Neuronal stem cell (in vitro differentiated cells): ENCODE data around the gene SYT1.
A peak's percentile ranks its signal among the peaks of the same experiment; 100 is the strongest.
"Not testable (repeated sequence)": the region's sequence is repeated elsewhere in the genome, so short reads cannot be mapped to it uniquely, and the experiment has no call there.

Experiments used
- DNase-seq: peaks from one replicate; pipeline ENCODE4 v3.0.0-alpha.2; 2013; ENCODE audit warnings: low spot score
- H2AFZ ChIP-seq: one replicate; pipeline ENCODE4 v1.6.1; 2013; ENCODE audit warnings: mild to moderate bottlenecking, low read length, inconsistent platforms
- H2AK5ac ChIP-seq: 2 replicates; pipeline ENCODE4 v1.6.1; 2013; ENCODE audit warnings: low read depth, mild to moderate bottlenecking, inconsistent platforms, low read length, moderate library complexity, mixed read lengths
- H2BK120ac ChIP-seq: 2 replicates; pipeline ENCODE4 v1.6.1; 2013; ENCODE audit warnings: low read depth, mild to moderate bottlenecking, inconsistent platforms, low read length, moderate library complexity, mixed read lengths
- H2BK12ac ChIP-seq: one replicate; pipeline ENCODE4 v1.6.1; 2013; ENCODE audit warnings: low read length, inconsistent platforms
- H2BK15ac ChIP-seq: 2 replicates; pipeline ENCODE4 v1.6.1; 2013; ENCODE audit warnings: mild to moderate bottlenecking, low read length, inconsistent platforms, mixed read lengths
- H2BK5ac ChIP-seq: one replicate; pipeline ENCODE4 v1.6.1; 2013; ENCODE audit warnings: inconsistent platforms, mild to moderate bottlenecking, low read length, moderate library complexity
- H3K14ac ChIP-seq: one replicate; pipeline ENCODE4 v1.6.1; 2013; ENCODE audit warnings: low read length, inconsistent platforms
- H3K18ac ChIP-seq: 2 replicates; pipeline ENCODE4 v1.6.1; 2013; ENCODE audit warnings: low read length, inconsistent platforms
- H3K23ac ChIP-seq: 2 replicates; pipeline ENCODE4 v1.6.1; 2013; ENCODE audit warnings: low read depth, mild to moderate bottlenecking, mixed read lengths, low read length, inconsistent platforms; ENCODE audit not compliant: poor library complexity
- H3K27ac ChIP-seq: replicated peaks from 3 replicates; pipeline ENCODE4 v1.5.1; 2013; ENCODE audit warnings: low read length, inconsistent platforms
- H3K27me3 ChIP-seq, 3 experiments: 2 replicates each; pipeline ENCODE4 v1.6.1; 2013; ENCODE audit warnings: low read length in 3 of 3, mild to moderate bottlenecking in 2 of 3, inconsistent platforms in 1 of 3, low read depth in 1 of 3, mixed read lengths in 1 of 3, moderate library complexity in 1 of 3; ENCODE audit not compliant: control insufficient read depth in 3 of 3, insufficient read depth in 3 of 3
- H3K36me3 ChIP-seq, 2 donors: replicated peaks in 1 of 2; 2 replicates each; pipeline ENCODE4 v1.6.1; 2013; ENCODE audit warnings: low read length in 2 of 2; ENCODE audit not compliant: control insufficient read depth in 2 of 2, insufficient read depth in 2 of 2
- H3K4ac ChIP-seq: 2 replicates; pipeline ENCODE4 v1.6.1; 2013; ENCODE audit warnings: inconsistent platforms, mild to moderate bottlenecking, low read length, moderate library complexity
- H3K4me1 ChIP-seq, 2 donors: 1 replicate in 1 of 2; 2 replicates in 1 of 2; pipeline ENCODE4 v1.6.1; 2013; ENCODE audit warnings: low read length in 2 of 2, low read depth in 1 of 2; ENCODE audit not compliant: control insufficient read depth in 2 of 2, insufficient read depth in 1 of 2
- H3K4me2 ChIP-seq: one replicate; pipeline ENCODE4 v1.6.1; 2013; ENCODE audit warnings: mild to moderate bottlenecking, low read length, inconsistent platforms; ENCODE audit not compliant: insufficient read depth, poor library complexity, severe bottlenecking
- H3K4me3 ChIP-seq, 2 donors: 2 replicates each; pipeline ENCODE4 v1.5.1; 2013; ENCODE audit warnings: low read length in 2 of 2, mild to moderate bottlenecking in 2 of 2, inconsistent platforms in 1 of 2, moderate library complexity in 1 of 2
- H3K79me1 ChIP-seq: one replicate; pipeline ENCODE4 v1.6.1; 2013; ENCODE audit warnings: low read depth, mild to moderate bottlenecking, inconsistent platforms, low read length, moderate library complexity
- H3K9ac ChIP-seq: one replicate; pipeline ENCODE4 v1.6.1; 2013; ENCODE audit warnings: mild to moderate bottlenecking, low read depth, low read length, inconsistent platforms; ENCODE audit not compliant: poor library complexity
- H3K9me3 ChIP-seq, 2 donors: replicated peaks in 1 of 2; 2 replicates each; pipeline versions ENCODE3 to v1.6.1; 2013; ENCODE audit warnings: low read length in 2 of 2, mild to moderate bottlenecking in 2 of 2, inconsistent platforms in 1 of 2, low read depth in 1 of 2, mixed read lengths in 1 of 2, moderate library complexity in 1 of 2; ENCODE audit not compliant: control insufficient read depth in 2 of 2, insufficient read depth in 1 of 2
- H4K8ac ChIP-seq: one replicate; pipeline ENCODE4 v1.6.1; 2013; ENCODE audit warnings: low read depth, mild to moderate bottlenecking, inconsistent platforms, low read length, moderate library complexity
- H4K91ac ChIP-seq: one replicate; pipeline ENCODE4 v1.6.1; 2013; ENCODE audit warnings: low read length, low read depth, mild to moderate bottlenecking, inconsistent platforms; ENCODE audit not compliant: poor library complexity
- WGBS, 2 donors: extraction: QIAGEN DNeasy Blood & Tissue Kit; methylation state at CpG; one replicate each; pipeline ENCODE4 v1.1.7; 2013; ENCODE audit warnings: missing lambda C conversion rate in 2 of 2, mixed read lengths in 1 of 2; ENCODE audit not compliant: insufficient read length in 2 of 2, insufficient replicate concordance in 1 of 2; ENCODE audit errors: extremely low coverage in 2 of 2; 5-methylcytosine and 5-hydroxymethylcytosine counted together

Gene SYT1

DNA sequence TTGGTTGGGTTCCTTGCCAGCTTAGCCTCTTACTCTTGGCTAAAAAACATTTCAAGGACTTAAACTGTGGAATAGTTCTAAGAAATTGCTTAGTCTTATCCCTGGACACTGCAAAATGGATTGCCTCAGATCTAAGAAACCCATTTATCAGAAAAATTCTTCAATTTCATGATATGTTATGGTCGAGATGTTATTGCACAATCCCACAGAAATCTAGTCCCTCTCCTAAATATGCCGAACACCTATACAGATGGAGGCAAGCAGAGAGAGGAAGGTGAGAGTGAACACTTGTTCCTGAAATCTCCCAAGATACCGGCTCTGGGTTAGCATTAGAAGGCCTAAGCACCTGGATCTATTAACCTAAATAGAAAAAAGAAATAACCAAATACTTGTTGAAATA lies 559.0 kb downstream of the SYT1 start:
- Histone ChIP-seq H2BK5ac (no peak overlapping the region), H3K9me3 (no peaks in the 10 kb centered on the region), H4K8ac (no peak overlapping the region), H3K14ac (no peak overlapping the region), H3K18ac (no peak overlapping the region), H3K27me3 (no peaks in the 10 kb centered on the region), H3K36me3 (no peaks in the 10 kb centered on the region), H2BK120ac (no peak overlapping the region), H3K4me1 (peaks cover 9 to 12% of the 10 kb centered on the region in 2 donors), H2BK15ac (no peak overlapping the region), H3K4me2 (no peak overlapping the region), H4K91ac (no peak overlapping the region), H3K79me1 (no peaks in the 10 kb centered on the region), H3K4ac (no peak overlapping the region), H3K4me3 (no peak overlapping the region), H2BK12ac (no peak overlapping the region), H2AK5ac (no peak overlapping the region), H2AFZ (no peak overlapping the region), H3K23ac (no peak overlapping the region), H3K9ac (no peak overlapping the region), H3K27ac (no peak overlapping the region)
- WGBS, 2 donors, result no CpG with 5 or more reads among the region's 3 CpGs
- no peak for DNase-seq

DNA sequence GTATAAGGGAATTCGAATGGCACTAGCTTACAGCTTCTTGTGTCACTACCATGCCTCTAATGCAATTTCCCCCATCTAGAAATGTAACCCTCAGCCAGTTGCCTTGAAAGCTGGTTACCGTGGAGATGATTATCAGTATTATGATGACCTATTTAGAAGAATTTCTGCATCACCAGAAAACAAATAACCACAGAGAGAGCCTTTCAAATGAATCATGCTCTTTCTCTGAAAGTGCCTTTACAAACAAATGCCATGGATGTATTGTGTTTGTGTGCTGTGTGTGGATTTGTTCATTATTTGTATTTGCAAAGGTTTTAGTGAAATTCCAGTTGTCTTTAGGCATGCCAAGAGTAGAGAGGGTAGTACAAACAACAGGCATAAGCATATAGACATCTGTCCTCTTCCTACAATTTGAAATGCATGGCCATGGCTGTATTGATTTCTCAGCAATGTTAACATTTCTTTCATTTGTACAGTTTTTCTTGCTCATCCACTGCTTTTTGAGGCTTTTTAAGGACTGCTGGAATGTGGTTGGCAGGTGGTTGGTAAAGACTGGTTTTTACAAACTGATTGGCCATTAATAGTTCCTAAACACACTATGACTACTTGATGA lies 559.6 kb downstream of the SYT1 start:
- Histone ChIP-seq H3K18ac (no peak overlapping the region), H3K14ac (no peak overlapping the region), H3K9me3 (no peaks in the 10 kb centered on the region), H2BK120ac (no peak overlapping the region), H2BK15ac (no peak overlapping the region), H2BK12ac (no peak overlapping the region), H3K4me2 (no peak overlapping the region), H2AK5ac (no peak overlapping the region), H3K9ac (no peak overlapping the region), H3K23ac (no peak overlapping the region), H3K4ac (no peak overlapping the region), H3K27ac (no peak overlapping the region), H3K4me3 (no peak overlapping the region), H3K79me1 (no peaks in the 10 kb centered on the region), H4K8ac (no peak overlapping the region), H3K4me1 (peaks cover 8 to 11% of the 10 kb centered on the region in 2 donors), H4K91ac (no peak overlapping the region), H2BK5ac (no peak overlapping the region), H3K27me3 (no peaks in the 10 kb centered on the region), H3K36me3 (no peaks in the 10 kb centered on the region), H2AFZ (no peak overlapping the region)
- WGBS, 2 donors, result no CpG with 5 or more reads among the region's 2 CpGs
- peak; percentile 27 for DNase-seq

DNA sequence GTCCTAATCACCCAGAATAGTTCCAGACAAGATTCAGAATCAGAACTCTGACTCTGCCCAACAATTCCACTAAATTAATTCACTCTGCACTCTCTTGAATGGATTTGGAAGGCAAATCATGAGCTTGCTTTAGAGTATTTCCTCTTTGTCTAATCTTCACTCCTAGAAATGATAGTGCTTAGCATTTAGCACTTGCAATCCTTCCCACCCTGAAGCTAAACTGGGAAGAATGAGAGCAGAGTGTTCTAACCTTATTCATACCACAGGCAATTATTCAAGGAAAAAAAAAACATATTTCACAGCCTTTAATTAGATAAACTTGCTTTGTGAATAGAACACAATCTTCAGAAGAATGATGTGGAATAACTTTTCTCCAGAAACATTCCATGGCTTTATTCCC lies 561.5 kb downstream of the SYT1 start:
- Histone ChIP-seq H3K23ac (no peak overlapping the region), H2BK5ac (no peak overlapping the region), H3K4ac (no peak overlapping the region), H2BK15ac (no peak overlapping the region), H3K18ac (no peak overlapping the region), H3K36me3 (no peaks in the 10 kb centered on the region), H3K27ac (no peak overlapping the region), H3K9ac (no peak overlapping the region), H2BK12ac (no peak overlapping the region), H3K9me3 (no peaks in the 10 kb centered on the region), H3K4me1 (peaks cover 5 to 8% of the 10 kb centered on the region in 2 donors), H3K27me3 (no peaks in the 10 kb centered on the region), H3K14ac (no peak overlapping the region), H4K91ac (no peak overlapping the region), H2AFZ (no peak overlapping the region), H3K4me2 (no peak overlapping the region), H2BK120ac (no peak overlapping the region), H3K4me3 (no peak overlapping the region), H3K79me1 (no peaks in the 10 kb centered on the region), H4K8ac (no peak overlapping the region), H2AK5ac (no peak overlapping the region)
- no peak for DNase-seq

DNA sequence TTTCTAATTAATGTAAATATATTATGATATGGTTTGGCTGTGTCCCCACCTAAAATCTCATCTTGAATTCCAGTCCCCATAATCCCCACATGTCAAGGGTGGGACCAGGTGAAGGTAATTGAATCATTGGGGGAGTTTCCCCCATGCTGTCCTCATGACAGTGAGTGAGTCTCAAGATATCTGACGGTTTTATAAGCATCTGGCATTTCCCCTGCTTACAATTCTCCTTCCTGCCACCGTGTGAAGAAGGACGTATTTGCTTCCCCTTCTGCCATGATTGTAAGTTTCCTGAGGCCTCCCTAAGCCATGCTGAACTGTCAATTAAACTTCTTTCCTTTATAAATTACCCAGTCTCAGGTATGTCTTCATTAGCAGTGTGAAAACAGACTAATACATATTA lies 562.2 kb downstream of the SYT1 start:
- not testable (repeated sequence) for H3K14ac ChIP-seq, DNase-seq, H3K4ac ChIP-seq, H3K27me3 ChIP-seq, H3K27ac ChIP-seq, H3K23ac ChIP-seq, H2BK12ac ChIP-seq, H2BK120ac ChIP-seq, H2BK15ac ChIP-seq, H2BK5ac ChIP-seq, H4K91ac ChIP-seq, H3K4me3 ChIP-seq, H3K79me1 ChIP-seq, H3K18ac ChIP-seq, H3K36me3 ChIP-seq, H3K4me2 ChIP-seq, H4K8ac ChIP-seq, H2AFZ ChIP-seq, H3K9me3 ChIP-seq, H3K9ac ChIP-seq, H3K4me1 ChIP-seq, H2AK5ac ChIP-seq
- no CpG with 5 or more reads among the region's 3 CpGs for WGBS, 2 donors
